Psoas muscle (tissue), 8 donors: ENCODE data around the gene IL16. TPM values are rescaled to one million over a fixed set of nuclear protein-coding genes. Genes with fewer than 3 reads are reported as not detected.

Source experiments
- ATAC-seq, 4 donors: fragments of 200-7000 bp; cut with Tn5 transposase; one replicate each; pipeline ENCODE4 v1.9.1; 2020; ENCODE audit warnings: moderate library complexity in 3 of 4, mild to moderate bottlenecking in 2 of 4
- DNase-seq, 2 donors: peaks; one replicate each; pipeline ENCODE4 v3.0.0-alpha.2; 2020
- H3K27ac ChIP-seq: fragments of 200-600 bp; one replicate; pipeline ENCODE4 v1.8.0; 2022
- H3K27me3 ChIP-seq, 3 donors: fragments of 200-600 bp in 1 of 3; one replicate each; pipeline versions ENCODE4 v1.6.1 to v1.8.0; 2013 to 2022; ENCODE audit warnings: low read length in 2 of 3, mild to moderate bottlenecking in 2 of 3, moderate library complexity in 1 of 3; ENCODE audit not compliant: insufficient read depth in 3 of 3
- H3K36me3 ChIP-seq, 2 donors: fragments of 200-600 bp in 1 of 2; one replicate each; pipeline versions ENCODE4 v1.6.1 to v1.8.0; 2013 to 2022; ENCODE audit warnings: low read depth in 1 of 2, mild to moderate bottlenecking in 1 of 2, moderate library complexity in 1 of 2; ENCODE audit not compliant: insufficient read depth in 1 of 2
- H3K4me1 ChIP-seq: fragments of 200-600 bp; one replicate; pipeline ENCODE4 v1.8.0; 2022
- H3K4me3 ChIP-seq: fragments of 200-600 bp; one replicate; pipeline ENCODE4 v1.8.0; 2022; ENCODE audit warnings: mild to moderate bottlenecking
- H3K9me3 ChIP-seq: fragments of 200-600 bp; one replicate; pipeline ENCODE4 v1.8.0; 2022
- CTCF ChIP-seq: fragments of 200-600 bp; IDR thresholded peaks from one replicate; pipeline ENCODE4 v1.8.0; 2022; ENCODE audit warnings: antibody characterized with exemption
- WGBS, 3 donors: extraction: QIAGEN DNeasy Blood & Tissue Kit; methylation state at CpG; one replicate each; pipeline versions ENCODE4 v1.1.6 to v1.1.7; 2013; 5-methylcytosine and 5-hydroxymethylcytosine counted together
- intact Hi-C, 2 donors: fragments of 100-400 bp; cut with DNase I; formaldehyde crosslinking; loops; one replicate each; pipeline versions ENCODE4 v1.11.0 to v1.14.2; 2022
- long read RNA-seq, 2 donors: library from polyadenylated mRNA; unstranded; transcript quantifications; one replicate each; pipeline ENCODE4 v2.0.0, GENCODE V29; 2021
- polyA plus RNA-seq, 3 donors: library from polyadenylated mRNA; stranded (reverse); fragments of 200-250 nt; gene quantifications; one replicate each; pipeline ENCODE4 v1.2.3, GENCODE V29; 2013
- total RNA-seq, 4 donors: library from RNA; stranded (reverse); fragmentation: NEBNext Ultra II Directional in 2 of 4; extraction: Animal tissue kit (Norgen Biotek cat#: 25700) in 2 of 4; gene quantifications; one replicate each; pipeline versions ENCODE4 v1.2.1 to v1.2.4, GENCODE V29; 2021 to 2023
- donor health status: healthy with polysubstance abuse.
- donor health status: DM: no; HTN: no; CAD: no; lungs with moderate emphysema.
- donor health status: Bipolar disorder and iron deficiency.
- donor health status: healthy.
- donor health status: DM: yes; HTN: yes; CAD: no.
- donor health status: DM: no; HTN: no; CAD: no.
- donor health status: DM: no; HTN: no; CAD: no.
- donor health status: DM: yes; HTN: yes; CAD: no.

IL16 gene
- total RNA-seq (1 to 10 TPM; 2.1 to 5.3 (median 2.6) TPM), polyA plus RNA-seq (1 to 10 TPM; 1.2 to 2.6 (median 1.3) TPM)
- long read RNA-seq, donor 1, partial matches to known transcripts, result 0 of 1 reads
- long read RNA-seq, donor 1, other reads (novel, unspliced or antisense), result 1 of 1 reads
- long read RNA-seq, donor 2, partial matches to known transcripts, result 1 of 3 reads
- long read RNA-seq, donor 2, other reads (novel, unspliced or antisense), result 2 of 3 reads

DNA sequence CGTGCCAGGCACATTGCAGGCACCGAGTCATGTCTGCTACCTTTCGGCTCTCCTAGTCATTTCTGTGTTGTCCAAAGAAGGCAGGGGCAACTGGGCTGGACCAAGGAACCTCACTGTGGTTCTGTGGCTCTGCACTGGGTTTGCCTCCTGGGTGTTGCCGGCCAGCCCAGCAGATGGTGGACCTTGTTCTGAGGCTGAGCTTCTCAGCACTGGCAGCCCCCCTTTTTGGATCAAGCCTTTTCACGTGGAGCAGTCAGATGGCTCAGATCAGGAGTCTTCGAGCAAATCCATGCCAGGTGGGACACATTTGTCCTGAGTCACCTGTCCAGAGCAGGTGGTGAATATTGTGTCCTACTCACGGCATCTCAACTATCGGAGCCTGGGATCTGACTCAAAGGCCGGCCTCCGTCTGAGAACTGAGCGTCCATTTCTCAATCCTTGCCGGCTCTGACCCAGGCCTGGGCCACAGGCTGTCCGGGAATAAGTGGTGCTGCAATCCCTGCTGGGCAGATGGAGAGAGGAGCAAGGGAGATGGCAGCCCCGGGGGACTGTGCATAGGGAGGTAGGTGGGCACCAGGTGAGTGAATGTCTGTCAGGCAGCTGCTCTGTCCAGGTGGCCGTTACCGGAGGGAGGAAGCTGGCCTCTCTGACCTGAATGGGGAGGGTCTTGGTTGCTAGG is at the start of gene IL16:
Gene IL16, plus strand, starts transcription at position 304 of the 679 bp plus-strand sequence. CDS start 28,521 bp downstream, outside the sequence.
- no peak within 1 kb of the TSS for H3K4me3 ChIP-seq
- H3K4me1 ChIP-seq, result no peaks in the 10 kb centered on the region
- H3K27me3 ChIP-seq, result peaks cover 0 to 5% (median 2%) of the 10 kb centered on the region in 3 donors
- DNase-seq (no peak), ATAC-seq (no peak)
- no peaks in the 10 kb centered on the region for H3K36me3 ChIP-seq
- H3K27ac ChIP-seq, result no peak within 1 kb of the TSS
- 75 to 85% (median 76%) methylated on average over 16 of the region's 16 CpGs for WGBS, 3 donors
- no peak for TF ChIP-seq CTCF
- H3K9me3 ChIP-seq, result no peaks in the 10 kb centered on the region
- intact Hi-C loops, result no loop called here

DNA sequence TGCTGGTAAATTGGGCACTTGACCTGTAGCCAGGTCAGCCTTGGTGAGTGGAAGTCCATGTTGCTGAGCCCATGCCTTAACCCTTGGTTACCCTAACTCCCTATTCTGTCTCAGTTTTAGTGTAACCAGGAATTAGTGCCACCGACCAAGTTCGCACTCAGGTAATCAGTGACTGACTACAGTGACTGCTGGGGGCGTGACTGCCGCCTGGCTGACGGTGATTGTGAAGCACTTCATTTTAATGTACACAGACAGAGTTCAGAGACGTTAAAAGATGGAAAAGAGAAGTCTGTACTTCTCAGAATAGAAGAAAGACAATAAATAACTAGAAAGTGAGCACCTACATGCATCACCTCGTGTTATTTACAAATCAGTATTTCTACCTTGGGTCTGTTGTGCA is 45.3 kb upstream of the IL16 start:
- Histone ChIP-seq H3K9me3 (no peaks in the 10 kb centered on the region), H3K27ac (no peak overlapping the region), H3K27me3 (no peaks in the 10 kb centered on the region), H3K36me3 (no peaks in the 10 kb centered on the region), H3K4me3 (no peak overlapping the region), H3K4me1 (no peaks in the 10 kb centered on the region)
- intact Hi-C loops, result no loop called here
- TF ChIP-seq CTCF, result no peak
- ATAC-seq, result no peak
- no peak for DNase-seq
- WGBS, 3 donors, result 82 to 88% (median 87%) methylated on average over 7 of the region's 7 CpGs

- Histone ChIP-seq H3K27ac (no peak overlapping the region), H3K4me1 (no peaks in the 10 kb centered on the region), H3K4me3 (no peak overlapping the region), H3K36me3 (no peaks in the 10 kb centered on the region), H3K9me3 (no peaks in the 10 kb centered on the region), H3K27me3 (no peaks in the 10 kb centered on the region)
- 84 to 86% (median 84%) methylated on average over 4 of the region's 4 CpGs for WGBS, 3 donors
- ATAC-seq (no peak), DNase-seq (no peak)
- no peak for TF ChIP-seq CTCF
- intact Hi-C loops, result no loop called here
Observed at GRCh38 chr15:81152339-81152738, 44.3 kb upstream of the IL16 start.

- no peak overlapping the region for H3K4me3 ChIP-seq
- no peaks in the 10 kb centered on the region for H3K4me1 ChIP-seq
- no peak for TF ChIP-seq CTCF
- H3K36me3 ChIP-seq, result no peaks in the 10 kb centered on the region
- DNase-seq (no peak), ATAC-seq (no peak)
- no peak overlapping the region for H3K27ac ChIP-seq
- H3K27me3 ChIP-seq, result no peaks in the 10 kb centered on the region
- intact Hi-C loops, result no loop called here
- H3K9me3 ChIP-seq, result no peaks in the 10 kb centered on the region
- WGBS, 3 donors, result 87 to 90% (median 87%) methylated on average over 4 of the region's 4 CpGs
Observed at GRCh38 chr15:81152799-81153198, 43.9 kb upstream of the IL16 start.
